T-helper 1 cell treated with Interleukin-12 subunit alpha and Interleukin-12 subunit beta and Interleukin-4 antibody, amounts not matched to agents 30 μg/mL and 1 μg/mL, for 36 hours (primary cell): ENCODE measurements around the gene HHLA2.

Experiments
- H3K27ac Mint-ChIP-seq: one replicate; pipeline ENCODE4 v1.8.0; 2021; ENCODE audit warnings: mild to moderate bottlenecking, mixed read lengths
- H3K27me3 Mint-ChIP-seq: one replicate; pipeline ENCODE4 v1.8.0; 2021; ENCODE audit warnings: low read depth, mixed read lengths
- H3K36me3 Mint-ChIP-seq: one replicate; pipeline ENCODE4 v1.8.0; 2021; ENCODE audit warnings: low read depth, mixed read lengths
- H3K4me1 Mint-ChIP-seq: one replicate; pipeline ENCODE4 v1.8.0; 2021; ENCODE audit warnings: low read depth, mixed read lengths
- H3K4me3 Mint-ChIP-seq: one replicate; pipeline ENCODE4 v1.8.0; 2021; ENCODE audit warnings: mild to moderate bottlenecking, moderate library complexity, mixed read lengths
- H3K9me3 Mint-ChIP-seq: one replicate; pipeline ENCODE4 v1.8.0; 2021; ENCODE audit warnings: mixed read lengths

Gene HHLA2

GRCh38 chr3:108404368-108404767 lies 108.0 kb downstream of the HHLA2 start:
- Mint-ChIP-seq H3K4me3 (no peak overlapping the region), H3K27me3 (no peaks in the 10 kb centered on the region), H3K27ac (no peak overlapping the region), H3K4me1 (peaks cover 2% of the 10 kb centered on the region), H3K36me3 (no peaks in the 10 kb centered on the region), H3K9me3 (no peaks in the 10 kb centered on the region)

GRCh38 chr3:108406063-108406660 lies 109.8 kb downstream of the HHLA2 start:
- Mint-ChIP-seq H3K27ac (no peak overlapping the region), H3K36me3 (no peaks in the 10 kb centered on the region), H3K9me3 (no peaks in the 10 kb centered on the region), H3K4me1 (peaks cover 2% of the 10 kb centered on the region), H3K27me3 (no peaks in the 10 kb centered on the region), H3K4me3 (no peak overlapping the region)

DNA sequence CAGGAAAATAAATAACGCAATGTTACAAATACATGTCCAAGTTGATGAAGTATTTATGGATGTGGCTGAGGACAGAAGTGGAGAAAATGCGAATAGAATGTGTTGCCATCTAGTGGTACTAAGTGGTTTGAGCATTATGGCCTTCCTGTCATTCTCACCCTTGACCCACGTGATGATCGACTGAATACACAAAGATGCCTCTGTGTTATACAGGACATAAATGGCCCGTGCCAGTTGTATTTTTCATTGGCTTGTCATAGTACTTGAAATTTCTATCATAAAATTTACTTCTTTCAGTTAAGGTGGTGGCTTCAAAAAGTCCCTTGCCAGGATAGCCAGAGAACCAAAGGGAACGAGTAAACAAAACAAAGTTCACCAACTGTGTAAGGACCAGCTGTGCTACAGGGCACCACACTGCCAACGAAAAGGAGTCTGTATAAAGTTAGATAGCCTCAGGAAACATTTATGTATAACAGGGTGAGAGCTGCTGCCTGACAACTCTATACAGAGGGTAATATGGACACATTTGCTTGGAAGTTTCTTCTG lies 110.4 kb downstream of the HHLA2 start:
- H3K9me3 Mint-ChIP-seq = no peaks in the 10 kb centered on the region
- no peaks in the 10 kb centered on the region for H3K36me3 Mint-ChIP-seq
- no peaks in the 10 kb centered on the region for H3K27me3 Mint-ChIP-seq
- no peak overlapping the region for H3K27ac Mint-ChIP-seq
- H3K4me3 Mint-ChIP-seq = no peak overlapping the region
- peaks cover 2% of the 10 kb centered on the region for H3K4me1 Mint-ChIP-seq

- Mint-ChIP-seq H3K4me1 (peaks cover 2% of the 10 kb centered on the region), H3K9me3 (no peaks in the 10 kb centered on the region), H3K4me3 (no peak overlapping the region), H3K36me3 (no peaks in the 10 kb centered on the region), H3K27me3 (peaks cover 1% of the 10 kb centered on the region), H3K27ac (no peak overlapping the region)
These were observed 111.5 kb downstream of the HHLA2 start for GRCh38 chr3:108407886-108408285.

DNA sequence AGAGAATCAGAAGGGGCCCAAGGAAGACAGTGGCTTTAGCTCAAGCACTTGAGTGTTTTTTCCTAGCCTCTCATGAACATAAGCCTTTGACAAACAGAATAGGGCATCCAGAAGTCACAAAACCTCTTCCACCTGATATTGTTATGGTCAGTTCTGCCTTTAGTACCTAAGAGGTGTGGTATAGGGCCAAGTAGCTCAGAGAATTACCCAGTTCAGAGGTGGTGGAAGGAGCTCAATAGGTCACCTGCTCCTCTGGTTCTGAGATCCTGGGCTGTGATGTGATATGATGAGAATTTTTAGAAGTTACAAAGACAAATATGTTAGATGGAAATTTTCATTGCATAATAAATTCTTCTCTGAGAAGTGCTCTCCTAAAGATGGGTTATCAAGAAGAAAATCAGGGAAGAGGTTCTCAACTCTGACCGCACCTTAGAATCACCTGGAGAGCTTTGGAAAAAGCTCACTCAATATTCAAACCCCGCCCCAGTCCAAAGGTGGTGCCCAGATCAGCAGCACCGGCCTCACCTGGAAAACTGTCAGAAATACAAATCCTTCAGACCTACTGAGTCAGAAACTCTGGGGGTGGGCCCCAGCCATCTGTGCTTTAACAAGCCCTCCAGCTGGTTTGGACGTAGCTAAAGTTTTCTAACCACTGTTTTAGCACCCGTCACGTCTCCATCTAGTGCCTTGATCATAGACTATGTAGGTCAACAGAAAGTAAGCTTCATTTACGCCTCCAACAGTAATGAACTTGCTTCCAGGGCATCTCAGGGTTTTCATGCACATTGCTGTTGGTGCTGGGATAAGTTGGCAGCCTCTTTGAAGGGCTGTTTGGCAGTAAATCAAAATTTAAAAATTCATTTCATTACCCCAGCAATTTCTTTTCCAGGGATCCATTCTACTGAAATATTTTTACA lies 112.8 kb downstream of the HHLA2 start:
- no peak overlapping the region for H3K4me3 Mint-ChIP-seq
- H3K27ac Mint-ChIP-seq = no peak overlapping the region
- peaks cover 4% of the 10 kb centered on the region for H3K27me3 Mint-ChIP-seq
- H3K4me1 Mint-ChIP-seq = no peaks in the 10 kb centered on the region
- H3K36me3 Mint-ChIP-seq = no peaks in the 10 kb centered on the region
- no peaks in the 10 kb centered on the region for H3K9me3 Mint-ChIP-seq

DNA sequence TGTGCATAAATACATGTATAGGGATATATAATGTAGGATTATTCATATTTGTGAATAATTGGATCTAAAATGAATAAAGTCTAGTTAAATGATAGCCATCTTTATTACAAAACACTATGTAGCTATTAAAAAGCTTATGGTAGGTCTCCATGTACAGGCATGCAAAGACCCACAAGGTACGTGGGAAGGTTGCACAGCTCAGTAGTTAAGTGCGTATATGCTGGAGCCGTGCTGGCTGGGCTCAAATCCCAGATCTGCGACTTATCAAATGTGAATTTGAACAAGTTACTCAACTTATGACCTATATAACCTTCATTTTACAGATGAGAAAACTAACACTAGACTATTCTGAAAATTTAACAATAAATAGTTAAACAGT lies 113.4 kb downstream of the HHLA2 start:
- Mint-ChIP-seq H3K36me3 (no peaks in the 10 kb centered on the region), H3K27me3 (peaks cover 4% of the 10 kb centered on the region), H3K9me3 (no peaks in the 10 kb centered on the region), H3K4me3 (no peak overlapping the region), H3K27ac (no peak overlapping the region), H3K4me1 (no peaks in the 10 kb centered on the region)

DNA sequence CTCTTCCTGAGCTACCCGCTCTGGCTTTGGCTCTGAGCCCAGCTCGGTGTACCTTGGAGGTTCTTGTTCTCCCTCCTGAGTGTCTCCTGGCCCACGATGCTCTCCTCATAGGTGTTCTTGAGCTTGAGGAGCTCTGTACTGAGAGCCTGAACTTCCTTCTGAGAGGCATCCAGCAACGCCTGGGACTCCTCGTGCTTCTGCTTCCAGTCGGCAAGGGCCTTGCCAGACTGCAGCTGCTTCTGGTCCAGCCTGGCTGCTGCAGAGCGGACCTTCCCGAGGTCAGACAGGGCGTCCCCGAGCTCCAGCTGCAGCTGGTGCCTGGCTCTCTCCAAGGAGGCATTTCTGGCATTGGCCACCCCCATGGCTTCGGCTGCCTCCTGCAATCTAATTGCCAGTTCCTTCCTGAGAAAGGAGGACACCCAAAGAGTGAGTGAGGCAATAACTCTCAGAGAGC lies 114.2 kb downstream of the HHLA2 start:
- no peaks in the 10 kb centered on the region for H3K9me3 Mint-ChIP-seq
- H3K36me3 Mint-ChIP-seq = no peaks in the 10 kb centered on the region

DNA sequence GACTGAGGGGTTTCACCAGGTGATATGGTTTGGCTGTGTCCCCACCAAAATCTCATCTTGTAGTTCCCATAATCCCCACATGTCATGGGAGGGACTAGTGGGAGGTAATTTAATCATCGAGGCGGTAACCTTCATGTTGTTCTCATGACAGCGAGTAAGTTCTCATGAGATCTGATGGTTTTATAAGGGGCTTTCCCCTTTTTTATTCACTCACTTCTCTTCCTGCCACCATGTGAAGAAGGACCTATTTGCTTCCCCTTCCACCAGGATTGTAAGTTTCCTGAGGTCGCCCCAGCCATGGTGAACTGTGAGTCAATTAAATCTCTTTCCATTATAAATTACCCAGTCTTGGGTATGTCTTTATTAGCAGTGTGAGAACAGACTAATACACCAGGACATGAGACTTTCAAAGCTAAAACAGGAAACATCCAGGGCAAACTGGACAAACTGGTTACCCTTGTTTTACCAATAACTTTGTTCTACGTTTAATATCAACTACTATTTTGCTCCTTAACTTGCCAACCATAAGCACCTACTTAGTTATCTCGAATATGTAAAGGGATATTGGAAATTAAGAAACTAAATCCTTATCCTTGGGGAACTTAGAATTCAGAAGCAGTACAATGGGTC lies 115.9 kb downstream of the HHLA2 start:
- Mint-ChIP-seq H3K4me1 (no peaks in the 10 kb centered on the region), H3K27ac (no peak overlapping the region), H3K27me3 (peaks cover 4% of the 10 kb centered on the region), H3K9me3 (no peaks in the 10 kb centered on the region), H3K4me3 (no peak overlapping the region), H3K36me3 (no peaks in the 10 kb centered on the region)

More for the DNA sequence above, 114.2 kb downstream of the HHLA2 start:
- H3K4me1 Mint-ChIP-seq = no peaks in the 10 kb centered on the region
- no peak overlapping the region for H3K4me3 Mint-ChIP-seq
- no peak overlapping the region for H3K27ac Mint-ChIP-seq
- peaks cover 4% of the 10 kb centered on the region for H3K27me3 Mint-ChIP-seq

DNA sequence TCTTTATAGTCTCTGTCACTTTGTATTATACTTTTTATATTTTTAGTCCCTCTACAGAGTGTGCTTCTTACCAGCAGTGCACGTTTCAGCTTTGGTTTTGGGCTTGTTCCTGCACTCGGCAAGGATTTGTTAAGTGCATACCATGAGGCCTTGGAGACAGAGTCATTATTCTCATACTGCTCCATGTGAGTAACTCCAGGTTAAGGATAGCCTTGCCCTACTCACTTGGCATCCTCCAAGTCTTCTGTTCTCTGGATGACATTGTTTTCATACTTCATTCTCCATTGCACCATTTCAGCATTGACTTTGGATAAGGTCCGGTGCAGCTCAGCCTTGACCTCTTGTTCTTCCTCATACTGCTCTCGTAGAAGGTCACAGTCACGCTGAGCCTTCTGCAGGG lies 117.7 kb downstream of the HHLA2 start:
- Mint-ChIP-seq H3K27ac (no peak overlapping the region), H3K4me1 (no peaks in the 10 kb centered on the region), H3K4me3 (no peak overlapping the region), H3K9me3 (no peaks in the 10 kb centered on the region), H3K36me3 (no peaks in the 10 kb centered on the region), H3K27me3 (peaks cover 4% of the 10 kb centered on the region)

DNA sequence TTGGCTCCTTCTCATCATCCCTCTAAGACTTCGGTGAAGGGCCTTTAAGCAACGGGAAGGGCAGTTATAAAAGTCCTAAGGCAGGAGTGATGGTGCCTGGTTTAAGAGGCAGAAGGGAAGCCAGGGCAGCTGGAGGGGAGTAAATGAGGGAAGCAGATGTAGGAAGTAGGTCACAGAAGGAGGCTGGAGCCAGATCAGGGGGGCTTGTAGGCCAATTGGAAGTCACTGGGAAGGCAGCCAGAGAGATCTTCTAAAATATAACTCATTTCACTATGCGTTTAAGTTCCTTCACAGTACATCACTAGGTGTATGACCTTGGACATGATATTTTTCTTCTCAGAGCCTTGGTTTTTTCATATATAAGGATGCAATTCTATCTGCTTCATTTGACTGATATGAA lies 119.3 kb downstream of the HHLA2 start:
- H3K36me3 Mint-ChIP-seq = no peaks in the 10 kb centered on the region
- no peaks in the 10 kb centered on the region for H3K4me1 Mint-ChIP-seq
- no peak overlapping the region for H3K4me3 Mint-ChIP-seq
- H3K9me3 Mint-ChIP-seq = no peaks in the 10 kb centered on the region
- H3K27me3 Mint-ChIP-seq = peaks cover 4% of the 10 kb centered on the region
- no peak overlapping the region for H3K27ac Mint-ChIP-seq

DNA sequence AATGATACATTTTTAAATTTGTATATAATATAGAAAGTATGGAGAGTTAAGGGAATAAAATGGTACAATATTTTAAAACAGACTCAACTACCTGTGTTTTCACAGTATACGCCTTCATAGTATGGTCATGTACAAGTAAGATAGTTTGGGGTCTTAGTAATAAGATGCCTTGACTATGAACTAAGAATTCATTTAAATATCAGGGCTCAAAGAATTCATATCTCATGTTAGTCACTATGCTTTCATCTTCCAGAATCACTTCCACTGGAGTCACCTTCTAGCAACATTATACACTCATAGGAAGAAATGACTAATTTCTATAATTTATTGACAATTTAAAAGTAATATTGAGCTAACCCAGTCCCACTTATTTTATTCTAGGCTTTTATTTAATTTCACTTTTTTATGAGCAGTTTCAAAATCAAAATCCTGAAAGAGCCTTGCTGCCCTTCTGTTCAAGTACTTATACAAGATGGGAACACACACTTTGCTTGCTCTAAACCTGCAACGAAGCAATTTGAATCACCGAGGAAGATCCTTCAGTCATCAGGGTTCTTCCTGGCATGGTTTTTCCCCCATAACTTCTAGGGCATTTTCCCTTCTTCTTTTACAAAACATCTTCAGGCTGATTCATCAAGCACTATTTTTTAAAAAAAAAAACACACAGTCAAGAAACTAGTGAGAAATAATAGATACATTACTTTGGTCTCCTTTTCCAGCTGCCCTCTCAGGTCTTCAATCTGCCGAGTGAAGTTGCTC lies 119.9 kb downstream of the HHLA2 start:
- no peak overlapping the region for H3K4me3 Mint-ChIP-seq

DNA sequence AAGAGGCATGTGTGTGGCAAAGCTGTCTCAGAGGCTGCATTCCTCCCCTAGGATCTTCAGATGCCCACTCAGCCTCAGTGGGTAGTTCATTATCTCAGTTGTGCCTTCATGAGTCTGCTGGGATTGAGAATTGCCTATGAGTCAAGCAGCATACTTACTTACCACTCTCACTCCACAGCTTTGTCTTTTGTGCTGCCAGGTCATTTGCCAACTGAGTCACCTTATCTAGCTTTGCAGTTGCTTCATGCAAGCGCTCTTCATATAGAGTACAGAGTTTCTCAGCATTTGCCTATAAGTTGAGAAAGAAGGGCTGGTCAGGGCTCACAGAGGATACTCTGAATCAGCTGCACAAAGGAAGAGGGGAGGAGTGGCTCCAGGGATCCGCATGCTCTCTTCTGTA lies 124.6 kb downstream of the HHLA2 start:
- Mint-ChIP-seq H3K36me3 (no peaks in the 10 kb centered on the region), H3K27me3 (no peaks in the 10 kb centered on the region), H3K27ac (no peak overlapping the region), H3K9me3 (no peaks in the 10 kb centered on the region), H3K4me3 (no peak overlapping the region), H3K4me1 (peaks cover 2% of the 10 kb centered on the region)

More for the DNA sequence above, 119.9 kb downstream of the HHLA2 start:
- H3K27me3 Mint-ChIP-seq = peaks cover 4% of the 10 kb centered on the region
- H3K27ac Mint-ChIP-seq = no peak overlapping the region
- no peaks in the 10 kb centered on the region for H3K36me3 Mint-ChIP-seq
- no peaks in the 10 kb centered on the region for H3K9me3 Mint-ChIP-seq
- no peaks in the 10 kb centered on the region for H3K4me1 Mint-ChIP-seq
